GM18507 (cell line): Measurements from ENCODE around the gene MALSU1.
A peak's percentile ranks its signal among the peaks of the same experiment; 100 is the strongest.

Experiments used
- DNase-seq: peaks from one replicate; pipeline ENCODE4 v3.0.0; 2011; ENCODE audit warnings: low read depth; ENCODE audit not compliant: insufficient read length; ENCODE audit errors: extremely low spot score
- FAIRE-seq: peaks from 2 replicates; lab custom pipeline; 2011; peaks lifted over from hg19 to GRCh38; lab: Jason Lieb, UNC

Gene MALSU1

DNA sequence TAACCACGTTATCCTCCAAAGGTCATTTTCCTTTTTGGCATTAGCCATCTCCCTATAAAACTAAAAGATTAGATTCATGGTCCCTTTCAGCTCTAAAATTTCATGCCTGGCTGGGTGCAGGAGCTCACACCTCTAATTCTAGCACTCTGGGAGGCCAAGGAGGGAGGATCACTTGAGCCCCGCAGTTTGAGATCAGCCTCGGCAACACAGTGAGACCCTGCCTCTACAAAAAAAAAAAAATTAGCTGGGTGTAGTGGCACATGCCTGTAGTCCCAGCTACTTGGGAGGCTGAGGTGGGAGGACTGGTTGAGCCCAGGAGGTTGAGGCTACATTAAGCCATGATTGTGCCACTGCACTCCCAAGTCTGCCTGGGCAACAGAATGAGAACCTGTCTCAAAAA, 57.0 kb downstream of the MALSU1 start:
- FAIRE-seq (no peak), DNase-seq (no peak)

DNA sequence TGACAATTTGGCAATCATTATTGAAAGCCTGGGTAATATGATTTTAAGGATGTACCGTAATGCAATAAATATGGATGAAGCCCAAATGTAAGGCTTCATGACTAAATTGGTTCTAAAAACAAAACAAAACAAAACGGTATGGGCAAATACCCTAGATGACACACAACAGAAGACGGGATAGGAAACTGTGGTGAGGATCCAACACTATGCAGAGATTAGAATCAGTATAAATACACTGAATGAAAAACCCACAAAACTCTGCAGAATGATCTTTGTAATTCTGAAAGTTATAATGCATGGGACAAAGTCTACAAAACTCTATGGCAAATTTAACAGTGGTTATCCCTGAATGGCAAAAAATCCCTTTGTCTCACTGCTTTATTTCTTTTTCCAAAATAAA, 57.6 kb downstream of the MALSU1 start:
- DNase-seq, result no peak
- FAIRE-seq, result no peak

DNA sequence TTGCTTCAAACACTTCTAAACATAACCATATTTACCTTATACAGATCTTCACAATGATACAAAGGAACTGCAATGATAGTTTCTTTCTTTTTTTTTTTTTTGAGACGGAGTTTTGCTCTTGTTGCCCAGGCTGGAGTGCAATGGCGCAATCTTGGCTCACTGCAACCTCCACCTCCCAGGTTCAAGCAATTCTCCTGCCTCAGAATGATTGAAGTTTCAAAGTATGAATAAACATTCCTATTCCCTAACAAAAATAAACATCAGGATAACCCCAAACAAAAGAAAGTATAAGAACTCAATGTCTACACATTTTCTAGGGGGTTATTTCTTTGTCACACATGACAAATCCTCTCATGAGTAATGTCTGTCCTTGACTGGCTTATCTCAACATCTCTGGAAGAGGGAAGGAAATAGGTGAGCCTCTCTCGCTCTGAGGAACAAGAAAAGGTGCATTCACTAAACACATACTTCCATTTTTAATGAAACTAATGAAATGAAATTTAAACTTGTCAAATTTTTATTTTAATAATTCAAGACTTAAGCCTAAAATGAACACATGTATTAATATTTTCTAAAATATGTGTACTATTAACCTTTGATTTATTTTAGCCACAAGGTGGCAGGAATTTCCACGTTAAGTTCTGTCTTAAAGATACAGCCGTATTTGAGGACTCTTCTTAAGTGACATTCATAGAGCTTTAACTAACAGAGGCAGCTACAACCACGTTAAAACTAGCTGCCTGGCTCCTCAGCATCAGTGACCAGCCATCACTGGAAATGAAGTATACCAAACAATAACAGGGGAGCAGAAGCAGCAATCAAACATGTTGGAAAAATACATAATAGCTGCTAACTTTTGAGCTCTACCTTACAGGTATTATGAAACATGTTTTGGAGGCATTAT, 58.3 kb downstream of the MALSU1 start:
- no peak for DNase-seq

DNA sequence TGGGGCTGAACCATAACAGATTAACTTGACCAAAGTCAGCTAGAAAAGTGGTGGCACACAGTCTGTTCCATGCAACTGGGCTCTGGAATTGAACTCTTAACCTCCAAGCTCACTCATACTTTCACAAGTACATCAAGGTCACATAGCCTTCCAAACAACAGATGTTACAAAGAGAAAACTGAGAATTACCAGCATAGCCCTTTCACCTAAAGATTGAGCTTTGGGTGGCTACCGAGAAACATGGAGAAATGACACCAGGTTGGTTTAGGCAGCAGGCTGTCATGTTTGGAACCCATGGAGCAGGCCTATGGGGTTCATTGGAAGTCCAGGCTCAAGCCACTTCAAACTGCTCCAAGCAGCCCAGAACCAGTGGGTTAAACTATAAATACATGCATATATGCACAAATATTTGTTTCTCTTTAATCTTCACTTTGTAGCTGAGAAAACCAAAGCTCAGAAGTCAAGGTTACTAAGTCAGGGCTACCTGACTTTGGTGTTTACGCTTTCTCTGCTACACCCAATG, 59.1 kb downstream of the MALSU1 start:
- FAIRE-seq, result no peak
- no peak for DNase-seq

More for the DNA sequence above, 58.3 kb downstream of the MALSU1 start:
- FAIRE-seq, result peak; percentile 68
